Thyroid gland (tissue), 4 donors: ENCODE results near the gene CCDC88C.

Experiments used
- CTCF ChIP-seq, 6 experiments: fragments of 200-600 bp in 3 of 6; fragments of 450-650 bp in 3 of 6; sonication (generic) in 3 of 6; IDR thresholded peaks; one replicate each; pipeline ENCODE4 v1.5.1; 2016 to 2019; ENCODE audit warnings: antibody characterized with exemption in 6 of 6, mild to moderate bottlenecking in 2 of 6, inconsistent platforms in 1 of 6, moderate library complexity in 1 of 6
- POLR2A ChIP-seq, 2 donors: fragments of 450-650 bp; IDR thresholded peaks; one replicate each; pipeline ENCODE4 v1.6.1; 2017; ENCODE audit warnings: antibody characterized with exemption in 2 of 2, mild to moderate bottlenecking in 2 of 2, moderate library complexity in 1 of 2

- TF ChIP-seq CTCF (IDR thresholded peaks at IDR 0.05) (no peak), POLR2A (IDR thresholded peaks at IDR 0.05) (no peak)
These were observed 121.5 kb downstream of the CCDC88C start for GRCh38 chr14:91295851-91296796.
